Ovary (tissue), 9 donors: ENCODE results near the gene OCA2. TPM values are rescaled to one million over a fixed set of nuclear protein-coding genes. Genes with fewer than 3 reads are reported as not detected.

Source experiments
- DNase-seq, 5 donors: peaks; one replicate each; pipeline ENCODE4 v3.0.0-alpha.2; 2019 to 2020
- H3K27ac ChIP-seq, 2 donors: fragments of 200-600 bp; one replicate each; pipeline versions ENCODE4 v1.5.1 to v1.8.0; 2019 to 2022
- H3K27me3 ChIP-seq: fragments of 200-600 bp; one replicate; pipeline ENCODE4 v1.8.0; 2022
- H3K36me3 ChIP-seq: fragments of 200-600 bp; sonication (generic); one replicate; pipeline ENCODE4 v1.5.1; 2019
- H3K4me1 ChIP-seq: one replicate; pipeline ENCODE4 v1.8.1; 2013; ENCODE audit warnings: mild to moderate bottlenecking, moderate library complexity; ENCODE audit not compliant: insufficient read depth
- H3K4me3 ChIP-seq: fragments of 200-600 bp; sonication (generic); one replicate; pipeline ENCODE4 v1.5.1; 2017
- H3K9me3 ChIP-seq, 2 donors: fragments of 200-600 bp in 1 of 2; sonication (generic) in 1 of 2; one replicate each; pipeline versions ENCODE4 v1.5.1 to v1.8.1; 2013 to 2019; ENCODE audit warnings: mild to moderate bottlenecking in 1 of 2, moderate library complexity in 1 of 2
- CTCF ChIP-seq, 3 donors: fragments of 450-650 bp in 2 of 3; fragments of 200-600 bp in 1 of 3; IDR thresholded peaks; one replicate each; pipeline versions ENCODE4 v1.5.1 to v1.8.0; 2016 to 2022; ENCODE audit warnings: antibody characterized with exemption in 3 of 3, mild to moderate bottlenecking in 1 of 3
- EP300 ChIP-seq: sonication (generic); formaldehyde crosslinking; IDR thresholded peaks from one replicate; pipeline ENCODE4 v1.6.1; 2017; ENCODE audit warnings: antibody characterized with exemption
- POLR2A ChIP-seq: fragments of 450-650 bp; IDR thresholded peaks from one replicate; pipeline ENCODE4 v1.6.1; 2017; ENCODE audit warnings: antibody characterized with exemption, mild to moderate bottlenecking, moderate library complexity
- WGBS, 3 donors: extraction: QIAGEN DNeasy Blood & Tissue Kit in 1 of 3; methylation state at CpG; one replicate each; pipeline versions ENCODE4 v1.1.5 to v1.1.7; 2013 to 2017; 5-methylcytosine and 5-hydroxymethylcytosine counted together
- intact Hi-C, 4 donors: fragments of 100-400 bp; cut with DNase I; formaldehyde crosslinking; loops; one replicate each; pipeline versions ENCODE4 v1.11.0 to v1.15.1; 2022 to 2023
- polyA plus RNA-seq, 2 donors: library from polyadenylated mRNA; stranded (reverse); fragments of 200-250 nt in 1 of 2; fragments of 350-450 nt in 1 of 2; fragmentation: Illumina TruSeq in 1 of 2; extraction: RNeasy Lipid Tissue Mini Kit (QIAGEN cat#74804) in 1 of 2; gene quantifications; one replicate each; pipeline ENCODE4 v1.2.3, GENCODE V29; 2013 to 2014
- total RNA-seq, 7 donors: library from RNA; depleted of rRNA in 2 of 7; stranded (reverse); fragments of >200 nt in 2 of 7; fragmentation: NEBNext Ultra II Directional in 3 of 7; extraction: Animal tissue kit (Norgen Biotek cat#: 25700) in 3 of 7; gene quantifications; one replicate each; pipeline versions ENCODE4 v1.1.0 to v1.2.4, GENCODE V29; 2016 to 2023
- donor health status: DM: no; HTN: no; CAD: no; lungs with moderate emphysema.
- donor health status: DM: no; HTN: no; CAD: no.
- donor health status: Bipolar disorder and iron deficiency.
- donor health status: DM: yes; HTN: yes; CAD: no.
- donor health status: DM: no; HTN: no; CAD: no.
- donor health status: DM: yes; HTN: yes; CAD: no.

Gene OCA2
- total and polyA plus RNA-seq, 9 donors = 0.31 to 3.5 (median 0.68) TPM; not detected in 1

DNA sequence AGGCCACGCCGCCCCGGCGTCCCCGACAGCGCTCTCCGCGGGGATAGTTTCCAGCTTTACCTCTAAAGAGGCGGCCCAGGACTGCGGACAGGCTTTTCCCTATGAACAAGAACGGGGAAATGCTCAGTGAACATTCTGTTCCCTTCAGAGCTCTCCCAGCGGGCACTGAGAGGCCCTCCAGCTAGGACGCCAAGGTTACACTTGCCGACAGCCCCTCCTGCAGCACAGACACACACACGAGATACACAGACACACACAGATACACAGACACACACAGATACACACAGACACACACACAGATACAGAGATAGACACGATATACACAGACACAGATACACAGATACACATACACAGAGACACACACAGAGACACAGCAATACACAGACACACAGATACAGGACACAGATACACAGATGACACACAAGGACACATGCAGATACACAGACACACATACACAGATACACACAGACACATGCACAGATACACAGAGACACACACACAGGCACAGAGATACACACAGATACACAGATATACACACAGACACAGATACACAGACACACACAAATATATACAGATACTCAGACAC is 533 bp upstream of the OCA2 start:
- H3K4me1 ChIP-seq = peaks cover 16% of the 10 kb centered on the region
- H3K9me3 ChIP-seq = no peaks in the 10 kb centered on the region
- H3K27ac ChIP-seq = no peak overlapping the region
- TF ChIP-seq CTCF (IDR thresholded peaks at IDR 0.05) = no peak
- TF ChIP-seq POLR2A = no peak
- TF ChIP-seq EP300 = no peak
- WGBS, 3 donors = 7 to 14% (median 7%) methylated on average over 9 to 16 of the region's 16 CpGs
- no peak overlapping the region for H3K4me3 ChIP-seq
- H3K36me3 ChIP-seq = no peaks in the 10 kb centered on the region
- DNase-seq = no peak
- intact Hi-C loops = no loop called here
- H3K27me3 ChIP-seq = no peaks in the 10 kb centered on the region

DNA sequence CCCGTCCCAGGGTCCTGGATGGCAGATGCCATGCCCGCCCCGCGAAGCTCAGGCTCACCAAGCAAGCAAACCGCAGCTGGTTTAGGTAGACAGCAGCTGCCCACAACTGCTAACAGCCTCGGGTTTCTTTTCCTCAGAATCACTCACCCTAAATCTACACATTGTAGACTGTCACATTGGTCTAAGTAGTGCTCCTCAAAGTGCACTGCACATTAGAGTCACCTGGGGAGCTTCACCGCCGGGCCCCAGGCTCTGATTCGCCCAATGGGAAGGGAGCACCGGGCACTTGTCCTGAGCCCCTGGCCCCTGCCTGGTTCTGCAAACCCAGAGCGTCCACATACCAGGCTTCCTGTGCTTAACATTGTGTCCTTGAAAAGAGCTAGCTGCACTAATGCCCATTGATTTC is 752 bp downstream of the OCA2 start:
- no peaks in the 10 kb centered on the region for H3K27me3 ChIP-seq
- no peak overlapping the region for H3K4me3 ChIP-seq
- no peak overlapping the region for H3K27ac ChIP-seq
- no peaks in the 10 kb centered on the region for H3K36me3 ChIP-seq
- no peaks in the 10 kb centered on the region for H3K9me3 ChIP-seq
- TF ChIP-seq CTCF (IDR thresholded peaks at IDR 0.05) (no peak), EP300 (no peak), POLR2A (no peak)
- intact Hi-C loops = no loop called here
- 60 to 69% (median 65%) methylated on average over 11 of the region's 11 CpGs for WGBS, 3 donors
- peaks cover 18% of the 10 kb centered on the region for H3K4me1 ChIP-seq
- DNase-seq = no peak

- H3K27ac ChIP-seq = no peak overlapping the region
- TF ChIP-seq CTCF (IDR thresholded peaks at IDR 0.05) = no peak
- no peak for TF ChIP-seq POLR2A
- TF ChIP-seq EP300 = no peak
- H3K4me1 ChIP-seq = peaks cover 18% of the 10 kb centered on the region
- intact Hi-C loops = no loop called here
- 85 to 89% (median 86%) methylated on average over 5 of the region's 5 CpGs for WGBS, 3 donors
- H3K36me3 ChIP-seq = no peaks in the 10 kb centered on the region
- H3K27me3 ChIP-seq = no peaks in the 10 kb centered on the region
- no peaks in the 10 kb centered on the region for H3K9me3 ChIP-seq
- H3K4me3 ChIP-seq = no peak overlapping the region
- no peak for DNase-seq
Observed at GRCh38 chr15:28097656-28098359, 1.3 kb downstream of the OCA2 start.

- H3K36me3 ChIP-seq = no peaks in the 10 kb centered on the region
- no peak for DNase-seq
- H3K4me3 ChIP-seq = peak overlapping the region; percentile 25
- TF ChIP-seq CTCF (IDR thresholded peaks at IDR 0.05) (no peak), POLR2A (no peak), EP300 (no peak)
- H3K27me3 ChIP-seq = no peaks in the 10 kb centered on the region
- no peaks in the 10 kb centered on the region for H3K9me3 ChIP-seq
- peak overlapping the region in 1 of 2 donors; percentile 31 for H3K27ac ChIP-seq
- 3 to 8% (median 5%) methylated on average over 38 to 72 of the region's 72 CpGs for WGBS, 3 donors
- intact Hi-C loops = no loop called here
- peaks cover 18% of the 10 kb centered on the region for H3K4me1 ChIP-seq
Observed at GRCh38 chr15:28096670-28097431, 2.3 kb downstream of the OCA2 start.
